HG02588 (cell line): ENCODE results near the gene GPNMB.

ENCODE experiments used
- ATAC-seq: cut with Tn5 transposase; IDR thresholded peaks from one replicate; pipeline ENCODE4 v1.9.1; 2021; ENCODE audit warnings: mild to moderate bottlenecking, moderate library complexity; ENCODE audit not compliant: unreplicated experiment

Gene GPNMB

GRCh38 chr7:23268167-23268566 is 21.6 kb downstream of the GPNMB start:
- no peak for ATAC-seq

- no peak for ATAC-seq
Observed at GRCh38 chr7:23268746-23269145, 22.2 kb downstream of the GPNMB start.

GRCh38 chr7:23272275-23272674 is 25.7 kb downstream of the GPNMB start:
- no peak for ATAC-seq

- ATAC-seq = peak; percentile 95
Observed at GRCh38 chr7:23273141-23273599, 26.6 kb downstream of the GPNMB start.

- ATAC-seq = no peak
Observed at GRCh38 chr7:23275912-23276311, 29.3 kb downstream of the GPNMB start.

- no peak for ATAC-seq
Observed at GRCh38 chr7:23276376-23276775, 29.8 kb downstream of the GPNMB start.

GRCh38 chr7:23276947-23277346 is 30.4 kb downstream of the GPNMB start:
- ATAC-seq = no peak

- no peak for ATAC-seq
Observed at GRCh38 chr7:23277359-23277989, 30.9 kb downstream of the GPNMB start.

GRCh38 chr7:23279819-23280525 is 33.4 kb downstream of the GPNMB start:
- no peak for ATAC-seq

GRCh38 chr7:23283086-23283485 is 36.5 kb downstream of the GPNMB start:
- ATAC-seq = no peak

- no peak for ATAC-seq
Observed at GRCh38 chr7:23284871-23285270, 38.3 kb downstream of the GPNMB start.

- ATAC-seq = no peak
Observed at GRCh38 chr7:23285657-23286646, 39.4 kb downstream of the GPNMB start.

GRCh38 chr7:23287612-23288011 is 41.0 kb downstream of the GPNMB start:
- ATAC-seq = no peak

GRCh38 chr7:23290993-23291392 is 44.4 kb downstream of the GPNMB start:
- ATAC-seq = no peak

- ATAC-seq = no peak
Observed at GRCh38 chr7:23291957-23292560, 45.5 kb downstream of the GPNMB start.

- no peak for ATAC-seq
Observed at GRCh38 chr7:23292623-23293022, 46.0 kb downstream of the GPNMB start.

GRCh38 chr7:23293500-23294073 is 47.0 kb downstream of the GPNMB start:
- no peak for ATAC-seq

GRCh38 chr7:23294549-23295400 is 48.2 kb downstream of the GPNMB start:
- ATAC-seq = no peak

- ATAC-seq = no peak
Observed at GRCh38 chr7:23295401-23295697, 48.8 kb downstream of the GPNMB start.
